ENCODE data around the gene LIMA1.

LIMA1 gene

DNA sequence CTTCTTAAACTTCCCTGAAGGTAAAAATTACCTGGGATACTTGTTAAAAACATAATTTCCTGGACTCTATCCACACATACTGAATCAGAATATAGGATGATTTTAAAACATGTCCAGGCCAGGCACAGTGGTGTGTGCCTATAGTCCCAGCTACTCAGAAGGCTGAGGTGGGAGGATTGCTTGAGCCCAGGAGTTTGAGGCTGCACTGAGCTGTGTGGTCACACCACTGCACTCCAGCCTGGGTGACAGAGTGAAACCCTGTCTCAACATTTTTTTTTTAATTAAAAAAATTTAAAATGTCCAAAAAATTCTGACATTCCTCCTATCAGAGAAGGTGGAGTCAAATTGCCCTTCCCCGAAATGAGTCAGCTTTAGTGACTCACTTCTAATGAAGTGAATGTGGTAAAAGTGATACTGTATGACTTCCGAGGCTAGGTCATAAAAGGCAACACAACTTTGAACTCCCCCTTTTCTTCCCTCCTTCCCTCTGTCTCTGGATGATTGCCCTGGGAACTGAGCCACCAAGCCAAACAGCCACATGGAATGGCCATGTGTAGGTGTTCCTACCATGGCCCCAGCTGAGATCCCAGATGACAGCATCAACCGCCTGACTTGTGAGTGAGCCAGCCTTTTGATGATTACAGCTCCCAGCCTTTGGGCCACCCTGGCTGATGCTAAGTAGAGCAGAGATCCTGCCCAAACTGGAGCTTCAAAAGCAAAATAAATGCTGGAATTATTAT is 36.3 kb downstream of the LIMA1 start:
- peak overlapping the region; percentile 46 for H3K27ac ChIP-seq

DNA sequence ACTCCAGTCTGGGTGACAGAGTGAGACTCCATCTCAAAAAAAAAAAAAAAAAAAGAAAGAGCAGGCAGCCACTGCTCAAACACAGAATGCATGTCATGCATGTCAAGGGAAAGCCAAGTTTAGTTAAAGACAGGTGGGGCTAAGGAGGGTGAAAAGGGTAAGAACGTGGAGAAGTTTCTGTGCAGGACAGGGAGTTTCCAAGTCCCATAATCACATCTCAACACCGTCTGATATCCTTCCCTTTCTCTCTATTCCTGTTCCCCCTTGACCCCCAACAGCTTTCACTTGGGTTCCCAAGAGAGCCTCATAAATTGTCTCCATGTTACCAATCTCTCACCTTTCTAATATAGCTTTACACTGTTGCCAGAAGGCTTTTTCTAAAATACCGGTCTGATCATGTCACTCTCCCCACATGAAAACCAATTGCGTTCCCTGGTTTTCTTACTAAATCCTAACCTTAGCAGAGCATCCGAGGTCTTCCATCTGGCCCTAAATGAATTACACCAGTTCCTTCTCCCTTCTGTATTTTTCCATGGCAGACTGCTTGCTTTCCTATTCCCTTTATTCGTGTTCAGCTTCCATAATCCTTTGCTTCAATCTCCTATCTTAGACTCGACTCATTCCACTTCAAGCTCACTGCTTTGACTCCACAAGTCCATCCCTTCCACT is 37.0 kb downstream of the LIMA1 start:
- Histone ChIP-seq H3K4me3 (ENCODE audit: low read depth, low read length) (no peak overlapping the region), H3K9me3 (ENCODE audit: severe bottlenecking) (no peaks in the 10 kb centered on the region), H3K27ac (peak overlapping the region; percentile 46), H3K36me3 (peaks cover 33% of the 10 kb centered on the region), H3K27me3 (ENCODE audit: insufficient read depth, low read depth, severe bottlenecking) (no peaks in the 10 kb centered on the region)
- TF ChIP-seq, protein P1, sequence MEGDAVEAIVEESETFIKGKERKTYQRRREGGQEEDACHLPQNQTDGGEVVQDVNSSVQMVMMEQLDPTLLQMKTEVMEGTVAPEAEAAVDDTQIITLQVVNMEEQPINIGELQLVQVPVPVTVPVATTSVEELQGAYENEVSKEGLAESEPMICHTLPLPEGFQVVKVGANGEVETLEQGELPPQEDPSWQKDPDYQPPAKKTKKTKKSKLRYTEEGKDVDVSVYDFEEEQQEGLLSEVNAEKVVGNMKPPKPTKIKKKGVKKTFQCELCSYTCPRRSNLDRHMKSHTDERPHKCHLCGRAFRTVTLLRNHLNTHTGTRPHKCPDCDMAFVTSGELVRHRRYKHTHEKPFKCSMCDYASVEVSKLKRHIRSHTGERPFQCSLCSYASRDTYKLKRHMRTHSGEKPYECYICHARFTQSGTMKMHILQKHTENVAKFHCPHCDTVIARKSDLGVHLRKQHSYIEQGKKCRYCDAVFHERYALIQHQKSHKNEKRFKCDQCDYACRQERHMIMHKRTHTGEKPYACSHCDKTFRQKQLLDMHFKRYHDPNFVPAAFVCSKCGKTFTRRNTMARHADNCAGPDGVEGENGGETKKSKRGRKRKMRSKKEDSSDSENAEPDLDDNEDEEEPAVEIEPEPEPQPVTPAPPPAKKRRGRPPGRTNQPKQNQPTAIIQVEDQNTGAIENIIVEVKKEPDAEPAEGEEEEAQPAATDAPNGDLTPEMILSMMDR (IDR thresholded peaks at IDR 0.05; ENCODE audit: low read depth, low read length) = no peak
- DNase-seq = peak; percentile 30

More for the DNA sequence above, 36.3 kb downstream of the LIMA1 start:
- TF ChIP-seq, protein P1 (IDR thresholded peaks at IDR 0.05; ENCODE audit: low read depth, low read length) = no peak
- no peak for DNase-seq
- H3K27me3 ChIP-seq (ENCODE audit: insufficient read depth, low read depth, severe bottlenecking) = no peaks in the 10 kb centered on the region
- H3K4me3 ChIP-seq (ENCODE audit: low read depth, low read length) = no peak overlapping the region
- peaks cover 30% of the 10 kb centered on the region for H3K36me3 ChIP-seq
- no peaks in the 10 kb centered on the region for H3K9me3 ChIP-seq (ENCODE audit: severe bottlenecking)

DNA sequence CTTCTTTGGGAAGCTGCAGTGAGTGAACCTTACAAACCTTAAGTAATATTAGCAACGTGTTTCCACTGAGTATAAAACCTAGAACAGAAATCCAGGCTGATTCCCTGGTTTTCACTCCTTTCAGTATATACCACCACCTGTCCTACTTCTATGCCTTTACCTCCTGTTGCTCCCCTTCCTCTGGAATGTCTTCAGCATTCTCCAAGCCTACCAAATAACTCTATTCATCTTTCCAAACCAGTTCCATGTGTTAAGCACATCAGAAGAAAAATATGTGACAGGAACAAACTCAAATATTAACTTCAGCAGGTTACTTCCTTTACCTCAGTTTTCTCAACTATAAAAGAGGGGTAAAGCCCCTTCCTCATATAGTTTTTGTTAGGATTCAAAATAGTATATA is 39.8 kb downstream of the LIMA1 start:
- TF ChIP-seq, protein P1 (IDR thresholded peaks at IDR 0.05; ENCODE audit: low read depth, low read length) = no peak
- no peak for DNase-seq
- no peaks in the 10 kb centered on the region for H3K9me3 ChIP-seq (ENCODE audit: severe bottlenecking)
- no peak overlapping the region for H3K27ac ChIP-seq
- H3K36me3 ChIP-seq = peaks cover 47% of the 10 kb centered on the region
- H3K27me3 ChIP-seq (ENCODE audit: insufficient read depth, low read depth, severe bottlenecking) = no peaks in the 10 kb centered on the region
- no peak overlapping the region for H3K4me3 ChIP-seq (ENCODE audit: low read depth, low read length)

DNA sequence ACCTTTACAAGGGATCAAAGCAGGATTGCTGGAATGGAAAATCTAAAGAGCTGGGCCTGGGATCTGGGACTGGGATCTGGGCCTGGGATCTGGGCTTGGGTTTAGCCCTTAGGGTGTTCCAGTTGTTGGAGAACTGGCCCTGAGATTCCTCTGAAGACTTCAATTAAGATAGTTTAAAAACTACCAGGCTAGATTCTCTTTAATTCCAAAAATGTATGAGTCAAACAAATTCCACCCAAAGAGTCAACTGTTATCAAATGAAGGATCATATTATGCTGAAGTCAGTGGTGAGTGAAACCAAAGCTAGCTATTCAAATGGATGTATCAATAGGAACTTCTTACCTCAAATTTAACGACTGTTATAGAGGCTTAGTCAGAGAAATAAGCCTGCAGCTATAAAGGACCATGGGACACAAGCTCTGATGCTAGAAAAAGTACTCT is 40.5 kb downstream of the LIMA1 start:
- TF ChIP-seq, protein P1 (IDR thresholded peaks at IDR 0.05; ENCODE audit: low read depth, low read length) = no peak
- Histone ChIP-seq H3K27me3 (ENCODE audit: insufficient read depth, low read depth, severe bottlenecking) (no peaks in the 10 kb centered on the region), H3K9me3 (ENCODE audit: severe bottlenecking) (no peaks in the 10 kb centered on the region), H3K4me3 (ENCODE audit: low read depth, low read length) (no peak overlapping the region), H3K36me3 (peaks cover 40% of the 10 kb centered on the region), H3K27ac (no peak overlapping the region)
- no peak for DNase-seq

DNA sequence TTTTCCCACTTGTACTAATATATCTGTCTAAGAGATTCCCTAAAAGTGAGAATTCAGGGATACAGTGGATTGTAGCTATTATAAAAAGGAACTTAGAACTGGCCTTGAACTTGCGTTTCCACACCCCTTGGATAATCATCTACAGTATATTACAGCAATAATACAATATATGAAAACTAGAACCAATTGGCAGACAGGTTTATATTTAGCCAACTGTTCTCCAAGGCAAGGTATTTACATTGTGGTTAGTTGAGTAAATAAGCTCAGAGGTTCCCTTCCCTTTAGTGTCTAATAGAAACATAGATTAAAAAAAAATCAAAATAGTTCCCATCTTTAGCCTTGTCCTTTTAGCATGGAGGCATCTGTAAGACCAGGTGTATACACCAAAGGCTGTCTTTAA is 42.1 kb downstream of the LIMA1 start:
- H3K27me3 ChIP-seq (ENCODE audit: insufficient read depth, low read depth, severe bottlenecking) = no peaks in the 10 kb centered on the region
- no peak for DNase-seq
- H3K27ac ChIP-seq = no peak overlapping the region
- TF ChIP-seq, protein P1 (IDR thresholded peaks at IDR 0.05; ENCODE audit: low read depth, low read length) = no peak
- H3K4me3 ChIP-seq (ENCODE audit: low read depth, low read length) = no peak overlapping the region
- H3K9me3 ChIP-seq (ENCODE audit: severe bottlenecking) = no peaks in the 10 kb centered on the region
- H3K36me3 ChIP-seq = peaks cover 44% of the 10 kb centered on the region

All from WERI-Rb-1 (cell line).